ENCODE measurements around the gene TTC17.

TTC17 gene

DNA sequence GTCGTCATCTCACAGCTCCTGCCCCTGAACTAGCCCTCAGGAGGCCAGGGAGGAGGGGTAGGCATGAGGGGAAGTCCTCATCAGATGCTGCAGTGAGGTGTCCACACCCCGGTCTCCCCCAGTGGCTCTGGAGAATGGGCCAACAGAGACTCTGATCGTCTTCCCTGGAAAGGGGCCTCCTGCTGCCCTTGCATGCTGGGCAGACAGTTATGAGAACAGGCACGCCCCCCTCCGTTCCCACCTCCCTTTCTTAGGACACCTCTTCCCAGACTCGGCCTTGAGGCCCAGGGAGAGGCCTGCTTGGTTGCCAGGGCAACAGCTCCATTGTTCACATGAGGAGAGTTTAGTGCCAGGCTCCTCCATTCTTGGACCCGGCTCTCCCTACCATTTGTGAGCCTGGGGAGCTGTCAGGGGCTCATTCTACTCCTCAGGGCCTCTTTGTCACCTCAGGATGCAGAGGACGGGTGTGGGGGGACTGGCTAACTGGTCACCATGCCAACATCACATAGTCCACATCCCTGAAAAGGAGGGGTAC lies 157.7 kb downstream of the TTC17 start:
- H3K27me3 ChIP-seq (ENCODE audit: control insufficient read depth, insufficient read depth, low read length) = no peaks in the 10 kb centered on the region
- no peaks in the 10 kb centered on the region for H3K4me1 ChIP-seq (ENCODE audit: control insufficient read depth, insufficient read depth, low read length)
- no peak overlapping the region for H3K4me3 ChIP-seq (ENCODE audit: low read depth, low read length)
- H3K9ac ChIP-seq (ENCODE audit: low read depth, low read length) = no peak overlapping the region
- no peaks in the 10 kb centered on the region for H3K9me3 ChIP-seq (ENCODE audit: control insufficient read depth, insufficient read depth, low read length)
- no peaks in the 10 kb centered on the region for H3K36me3 ChIP-seq (ENCODE audit: control insufficient read depth, insufficient read depth, low read length)

DNA sequence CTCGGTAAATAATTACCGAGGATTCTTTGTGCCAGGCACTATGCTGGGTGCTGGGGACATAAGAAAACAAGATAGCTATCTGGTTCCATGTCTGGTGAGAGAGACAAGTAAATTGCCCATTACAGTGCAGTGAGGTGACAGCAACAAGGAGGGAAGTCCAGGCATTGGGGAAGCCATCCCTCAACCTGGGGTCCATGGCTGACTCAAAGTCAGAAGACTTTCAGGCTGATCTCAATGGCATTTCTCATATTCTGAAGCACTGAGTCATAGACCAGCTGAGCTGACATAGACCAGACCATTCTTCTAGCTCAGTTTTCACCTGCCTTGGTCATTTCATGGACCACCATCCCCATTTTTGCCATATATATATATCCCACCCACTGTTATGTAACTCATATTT lies 158.8 kb downstream of the TTC17 start:
- Histone ChIP-seq H3K9ac (ENCODE audit: low read depth, low read length) (no peak overlapping the region), H3K27me3 (ENCODE audit: control insufficient read depth, insufficient read depth, low read length) (no peaks in the 10 kb centered on the region), H3K4me3 (ENCODE audit: low read depth, low read length) (no peak overlapping the region), H3K36me3 (ENCODE audit: control insufficient read depth, insufficient read depth, low read length) (no peaks in the 10 kb centered on the region), H3K4me1 (ENCODE audit: control insufficient read depth, insufficient read depth, low read length) (no peaks in the 10 kb centered on the region), H3K9me3 (ENCODE audit: control insufficient read depth, insufficient read depth, low read length) (no peaks in the 10 kb centered on the region)

DNA sequence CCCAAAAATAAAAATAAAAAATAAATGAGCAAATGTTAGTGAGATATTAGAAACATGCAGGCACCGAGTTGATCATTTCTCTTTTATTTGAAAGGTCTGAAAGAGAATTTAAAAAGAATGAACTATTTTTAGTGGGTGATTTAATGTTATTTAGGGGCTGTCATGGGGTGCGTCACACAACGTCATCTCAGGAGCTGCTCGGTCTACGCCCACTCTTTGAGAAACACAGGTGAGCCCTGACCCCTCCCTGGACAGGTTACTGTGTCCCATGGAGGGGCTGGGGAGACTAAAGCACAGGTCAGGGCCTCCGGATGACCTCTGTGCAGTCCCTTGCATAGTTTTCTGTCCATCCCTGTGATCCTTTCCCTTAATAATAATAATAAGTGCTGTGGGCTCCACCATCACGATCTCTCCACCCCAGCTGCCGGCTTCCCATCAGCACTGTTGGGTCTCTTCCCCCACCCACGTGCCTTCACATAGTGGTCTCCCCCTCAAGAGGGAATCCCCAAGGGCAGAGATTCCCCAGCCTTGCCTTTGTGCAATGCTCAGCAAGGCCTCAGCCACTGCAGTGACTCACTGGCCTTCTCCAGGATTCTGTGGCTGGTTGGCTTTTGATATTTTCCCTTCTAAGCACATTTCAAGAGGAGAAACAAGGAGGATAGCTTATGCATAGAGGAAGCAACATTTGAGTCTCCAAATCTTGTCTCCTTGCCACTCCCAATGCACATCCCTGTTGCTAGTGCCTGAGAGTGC lies 159.9 kb downstream of the TTC17 start:
- Histone ChIP-seq H3K9me3 (ENCODE audit: control insufficient read depth, insufficient read depth, low read length) (no peaks in the 10 kb centered on the region), H3K4me3 (ENCODE audit: low read depth, low read length) (no peak overlapping the region), H3K27me3 (ENCODE audit: control insufficient read depth, insufficient read depth, low read length) (peaks cover 4% of the 10 kb centered on the region), H3K36me3 (ENCODE audit: control insufficient read depth, insufficient read depth, low read length) (no peaks in the 10 kb centered on the region), H3K9ac (ENCODE audit: low read depth, low read length) (no peak overlapping the region), H3K4me1 (ENCODE audit: control insufficient read depth, insufficient read depth, low read length) (no peaks in the 10 kb centered on the region)

DNA sequence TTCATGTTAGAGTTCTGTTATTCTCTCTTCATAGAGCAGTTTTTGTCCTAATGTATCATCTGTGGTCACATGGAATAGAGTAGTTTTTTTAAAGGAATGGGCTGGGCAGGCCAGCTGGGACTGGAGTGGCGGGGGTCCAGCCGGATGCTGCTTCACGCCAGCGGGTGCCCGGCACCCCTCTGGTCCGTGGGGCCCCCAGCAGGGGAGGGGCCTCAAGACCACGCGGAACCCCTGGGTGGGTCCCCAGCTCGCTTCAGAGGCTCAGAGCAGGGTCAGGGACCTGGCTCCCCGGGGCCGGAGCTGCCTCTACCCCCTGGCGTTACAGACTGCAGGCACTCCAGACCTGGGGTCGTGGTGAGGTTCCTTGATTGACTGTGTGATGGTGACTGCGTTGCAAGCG lies 162.8 kb downstream of the TTC17 start:
- H3K36me3 ChIP-seq (ENCODE audit: control insufficient read depth, insufficient read depth, low read length) = no peaks in the 10 kb centered on the region
- H3K27me3 ChIP-seq (ENCODE audit: control insufficient read depth, insufficient read depth, low read length) = peaks cover 6% of the 10 kb centered on the region
- H3K4me1 ChIP-seq (ENCODE audit: control insufficient read depth, insufficient read depth, low read length) = no peaks in the 10 kb centered on the region
- no peak overlapping the region for H3K4me3 ChIP-seq (ENCODE audit: low read depth, low read length)
- H3K9ac ChIP-seq (ENCODE audit: low read depth, low read length) = no peak overlapping the region
- H3K9me3 ChIP-seq (ENCODE audit: control insufficient read depth, insufficient read depth, low read length) = no peaks in the 10 kb centered on the region

DNA sequence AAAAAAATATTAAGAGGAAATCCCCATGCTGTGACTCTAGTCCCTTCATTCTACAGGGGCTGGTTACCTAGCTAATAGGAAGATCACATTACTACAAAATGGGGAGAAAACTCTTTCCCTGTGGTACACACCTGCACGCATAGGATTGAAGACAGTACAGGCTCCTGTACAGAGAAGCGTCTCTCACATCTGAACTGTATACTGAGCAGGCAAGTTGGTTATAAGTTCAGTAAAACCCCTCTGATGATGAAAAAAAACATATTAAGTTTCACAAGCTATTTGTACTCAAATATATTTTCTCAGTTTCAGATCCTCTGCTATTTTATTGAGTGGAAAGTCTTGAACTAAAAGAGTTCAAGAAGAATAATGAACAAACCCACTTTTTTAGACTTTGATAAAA lies 164.9 kb downstream of the TTC17 start:
- Histone ChIP-seq H3K27me3 (ENCODE audit: control insufficient read depth, insufficient read depth, low read length) (peaks cover 6% of the 10 kb centered on the region), H3K4me3 (ENCODE audit: low read depth, low read length) (no peak overlapping the region), H3K4me1 (ENCODE audit: control insufficient read depth, insufficient read depth, low read length) (no peaks in the 10 kb centered on the region), H3K9me3 (ENCODE audit: control insufficient read depth, insufficient read depth, low read length) (no peaks in the 10 kb centered on the region), H3K9ac (ENCODE audit: low read depth, low read length) (no peak overlapping the region), H3K36me3 (ENCODE audit: control insufficient read depth, insufficient read depth, low read length) (no peaks in the 10 kb centered on the region)

DNA sequence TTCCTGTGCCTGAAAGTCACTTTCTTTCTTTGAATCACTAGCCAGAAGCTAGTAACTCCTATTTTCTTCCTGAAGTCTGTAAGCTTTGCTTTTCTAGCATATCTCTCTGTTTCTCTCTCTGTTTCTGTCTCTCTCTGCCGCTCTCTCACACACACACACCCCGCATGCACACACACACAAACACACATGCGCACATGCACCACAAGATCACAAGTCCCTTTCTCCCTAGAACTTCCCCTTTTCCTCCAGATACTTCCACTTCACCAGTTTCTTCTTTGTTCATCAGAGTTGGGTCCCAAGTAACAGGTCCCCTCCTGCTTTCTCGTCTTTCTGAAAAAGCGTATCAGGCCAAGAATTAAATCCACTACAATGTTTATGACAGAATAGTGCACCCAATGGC lies 173.3 kb downstream of the TTC17 start:
- no peak overlapping the region for H3K4me3 ChIP-seq (ENCODE audit: low read depth, low read length)
- peaks cover 2% of the 10 kb centered on the region for H3K27me3 ChIP-seq (ENCODE audit: control insufficient read depth, insufficient read depth, low read length)
- no peaks in the 10 kb centered on the region for H3K9me3 ChIP-seq (ENCODE audit: control insufficient read depth, insufficient read depth, low read length)
- H3K9ac ChIP-seq (ENCODE audit: low read depth, low read length) = no peak overlapping the region
- no peaks in the 10 kb centered on the region for H3K4me1 ChIP-seq (ENCODE audit: control insufficient read depth, insufficient read depth, low read length)
- no peaks in the 10 kb centered on the region for H3K36me3 ChIP-seq (ENCODE audit: control insufficient read depth, insufficient read depth, low read length)

DNA sequence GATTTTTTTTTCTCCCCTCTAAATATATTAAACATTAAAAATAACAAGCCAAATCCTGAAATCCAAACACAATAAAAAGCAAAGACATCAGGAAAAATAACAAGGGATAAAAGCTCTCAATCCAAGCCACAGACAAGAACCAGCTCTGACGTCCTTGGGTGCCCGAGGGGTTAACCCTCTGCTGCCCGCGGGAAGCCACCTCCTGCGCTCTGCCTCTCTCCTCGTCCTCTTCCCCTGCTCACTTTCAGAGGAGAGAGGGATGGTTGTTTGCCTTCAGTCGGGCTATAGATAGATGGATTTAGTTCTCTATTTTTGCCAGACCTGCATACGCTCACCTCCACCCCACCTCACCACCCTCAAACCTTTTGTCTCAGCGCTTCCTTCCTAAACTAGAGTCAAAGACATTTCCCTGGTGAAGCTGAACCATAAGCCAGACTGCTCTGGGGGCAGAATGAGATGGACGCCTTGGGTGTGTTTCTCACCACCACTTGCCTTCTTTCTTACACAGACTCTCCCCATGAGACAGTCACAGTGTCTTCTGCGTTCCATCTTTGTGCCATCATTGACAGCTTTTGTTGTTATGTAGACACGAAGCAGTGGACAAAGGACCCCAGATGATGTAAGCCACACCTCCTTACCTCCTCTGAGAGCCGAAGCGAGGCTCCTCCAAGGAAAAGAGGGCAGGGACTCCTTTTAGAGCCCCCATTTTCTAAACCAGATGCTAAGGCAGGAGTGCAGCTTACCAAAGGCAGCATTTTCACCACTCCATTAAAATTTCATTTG lies 179.3 kb downstream of the TTC17 start:
- Histone ChIP-seq H3K4me3 (ENCODE audit: low read depth, low read length) (peak overlapping the region; percentile 45), H3K36me3 (ENCODE audit: control insufficient read depth, insufficient read depth, low read length) (no peaks in the 10 kb centered on the region), H3K4me1 (ENCODE audit: control insufficient read depth, insufficient read depth, low read length) (peaks cover 7% of the 10 kb centered on the region), H3K9me3 (ENCODE audit: control insufficient read depth, insufficient read depth, low read length) (no peaks in the 10 kb centered on the region), H3K9ac (ENCODE audit: low read depth, low read length) (peak overlapping the region; percentile 3), H3K27me3 (ENCODE audit: control insufficient read depth, insufficient read depth, low read length) (peaks cover 37% of the 10 kb centered on the region)

DNA sequence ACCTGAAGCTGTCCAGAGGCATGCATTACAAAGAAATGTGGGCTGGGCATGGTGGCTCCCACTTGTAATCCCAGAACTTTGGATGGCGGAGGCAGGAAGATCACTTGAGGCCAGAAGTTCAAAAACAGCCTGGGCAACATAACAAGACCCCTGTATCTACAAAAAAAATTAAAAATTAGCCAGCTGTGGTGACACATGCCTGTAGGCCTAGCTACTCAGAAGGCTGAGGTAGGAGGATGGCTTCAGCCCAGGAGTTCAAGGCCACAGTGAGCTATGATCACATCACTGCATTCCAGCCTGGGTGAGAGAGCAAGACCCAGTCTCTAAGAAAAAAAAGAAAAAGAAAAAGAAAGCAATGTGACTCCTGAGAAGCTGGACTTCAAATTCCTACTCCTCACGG lies 183.3 kb downstream of the TTC17 start:
- H3K36me3 ChIP-seq (ENCODE audit: control insufficient read depth, insufficient read depth, low read length) = no peaks in the 10 kb centered on the region
- H3K4me1 ChIP-seq (ENCODE audit: control insufficient read depth, insufficient read depth, low read length) = peaks cover 10% of the 10 kb centered on the region
- no peak overlapping the region for H3K9ac ChIP-seq (ENCODE audit: low read depth, low read length)
- H3K9me3 ChIP-seq (ENCODE audit: control insufficient read depth, insufficient read depth, low read length) = no peaks in the 10 kb centered on the region
- H3K4me3 ChIP-seq (ENCODE audit: low read depth, low read length) = no peak overlapping the region
- H3K27me3 ChIP-seq (ENCODE audit: control insufficient read depth, insufficient read depth, low read length) = peaks cover 60% of the 10 kb centered on the region

DNA sequence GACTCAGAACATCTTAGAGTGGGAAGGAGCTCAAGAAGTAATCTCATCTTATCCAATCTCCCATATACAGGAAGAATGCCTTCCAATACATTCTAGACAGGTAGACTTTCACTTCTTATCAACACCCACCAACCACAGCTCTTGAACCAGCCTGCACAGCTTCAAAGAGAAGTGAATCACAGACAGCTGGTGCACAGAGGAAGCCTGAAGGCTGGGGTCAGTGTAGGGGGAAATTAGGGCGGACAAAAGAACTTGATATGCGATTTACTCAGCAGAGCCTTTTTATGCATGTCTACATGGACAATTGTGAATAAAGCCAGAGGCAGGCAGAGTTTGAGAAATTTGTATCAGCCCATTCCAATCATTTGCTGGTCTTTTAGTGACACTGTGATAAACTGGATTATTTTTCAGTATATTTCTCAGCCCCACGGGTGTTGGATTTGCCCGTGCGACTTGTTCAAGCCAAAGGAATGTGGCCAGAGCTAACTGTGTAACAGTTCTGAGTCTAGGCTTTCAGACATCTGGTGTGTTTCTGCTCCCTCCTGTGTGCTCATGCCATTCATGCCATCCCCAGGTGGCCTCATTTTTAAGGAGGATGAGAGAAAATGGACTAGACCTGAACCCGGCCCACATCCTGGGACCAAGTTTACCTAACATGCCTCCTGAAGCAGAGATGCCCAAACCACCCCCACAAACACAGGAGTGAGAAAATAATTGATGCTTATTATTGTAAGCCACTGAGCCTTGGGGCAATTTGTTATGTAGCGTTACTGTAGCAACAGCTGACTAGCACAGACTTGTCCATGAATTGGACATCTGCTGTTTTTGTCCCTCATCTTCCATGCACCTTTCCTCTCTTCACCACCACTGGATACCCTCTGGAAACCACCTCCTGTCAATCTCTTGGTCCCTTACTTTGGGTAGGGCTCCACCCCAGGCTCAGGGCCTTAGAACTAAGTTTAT lies 184.3 kb downstream of the TTC17 start:
- Histone ChIP-seq H3K27me3 (ENCODE audit: control insufficient read depth, insufficient read depth, low read length) (peaks cover 57% of the 10 kb centered on the region), H3K4me3 (ENCODE audit: low read depth, low read length) (no peak overlapping the region)

More for the DNA sequence above, 184.3 kb downstream of the TTC17 start:
- Histone ChIP-seq H3K4me1 (ENCODE audit: control insufficient read depth, insufficient read depth, low read length) (peaks cover 10% of the 10 kb centered on the region), H3K9me3 (ENCODE audit: control insufficient read depth, insufficient read depth, low read length) (no peaks in the 10 kb centered on the region), H3K36me3 (ENCODE audit: control insufficient read depth, insufficient read depth, low read length) (no peaks in the 10 kb centered on the region), H3K9ac (ENCODE audit: low read depth, low read length) (no peak overlapping the region)
